PC-9 (cell line): Measurements from ENCODE around the gene CHRNA9. TPM values are rescaled to one million over a fixed set of nuclear protein-coding genes. Genes with fewer than 3 reads are reported as not detected.

ENCODE experiments used
- BruUV-seq: library from RNA; stranded (reverse); fragments of 400-500 nt; replicated peaks from 2 replicates; lab custom pipeline; 2021; lab: Mats Ljungman, UMichigan
- CTCF ChIA-PET: fragments of 300-600 bp; sonication (Branson Sonifier 250); formaldehyde crosslinking; loops from one replicate; lab custom pipeline; 2022; ENCODE audit warnings: antibody characterized with exemption; lab: Charles Lee
- POLR2A ChIA-PET: fragments of 300-600 bp; sonication (Branson Sonifier 250); formaldehyde crosslinking; loops from one replicate; lab custom pipeline; 2022; ENCODE audit warnings: antibody characterized with exemption; ENCODE audit not compliant: unreplicated experiment; lab: Charles Lee
- DNase-seq, 2 experiments: peaks; one replicate each; pipeline versions ENCODE4 v3.0.0 to v3.0.0-alpha.2; 2015 to 2022; ENCODE audit warnings: mixed read lengths in 1 of 2
- H2AFZ ChIP-seq: fragments of 200-600 bp; sonication (generic); 2 replicates; pipeline ENCODE4 v1.8.1; 2017; ENCODE audit warnings: antibody characterized with exemption
- H3F3A ChIP-seq: fragments of 200-600 bp; sonication (generic); 2 replicates; pipeline ENCODE4 v1.8.1; 2017; ENCODE audit warnings: antibody characterized with exemption, mild to moderate bottlenecking, low read depth; ENCODE audit not compliant: insufficient read depth
- H3K27ac ChIP-seq: fragments of 200-600 bp; sonication (generic); 2 replicates; pipeline ENCODE4 v1.6.1; 2016; ENCODE audit warnings: mixed run types
- H3K27me3 ChIP-seq: fragments of 200-600 bp; sonication (generic); 2 replicates; pipeline ENCODE4 v1.6.1; 2016; ENCODE audit warnings: low read depth, mixed run types; ENCODE audit not compliant: insufficient read depth
- H3K36me3 ChIP-seq: fragments of 200-600 bp; sonication (generic); 2 replicates; pipeline ENCODE4 v1.6.1; 2016; ENCODE audit warnings: low read depth, mixed run types
- H3K4me1 ChIP-seq: fragments of 200-600 bp; sonication (generic); replicated peaks from 2 replicates; pipeline ENCODE4 v1.6.1; 2016; ENCODE audit warnings: mixed run types; ENCODE audit not compliant: insufficient read depth
- H3K4me2 ChIP-seq: fragments of 200-600 bp; sonication (generic); 2 replicates; pipeline ENCODE4 v1.6.1; 2017; ENCODE audit warnings: mixed run types
- H3K4me3 ChIP-seq: fragments of 200-600 bp; sonication (generic); 2 replicates; pipeline ENCODE4 v1.6.1; 2016; ENCODE audit warnings: mixed run types
- H3K79me2 ChIP-seq: fragments of 200-600 bp; sonication (generic); 2 replicates; pipeline ENCODE4 v1.6.1; 2017; ENCODE audit warnings: low read depth, mixed run types
- H3K9me2 ChIP-seq: fragments of 200-600 bp; sonication (generic); 2 replicates; pipeline ENCODE4 v1.8.1; 2017; ENCODE audit warnings: mild to moderate bottlenecking; ENCODE audit not compliant: insufficient read depth
- H3K9me3 ChIP-seq: fragments of 200-600 bp; sonication (generic); 2 replicates; pipeline ENCODE4 v1.8.1; 2016; ENCODE audit warnings: low read depth; ENCODE audit not compliant: insufficient read depth
- H4K20me1 ChIP-seq: fragments of 200-600 bp; sonication (generic); 2 replicates; pipeline ENCODE4 v1.8.1; 2017; ENCODE audit not compliant: insufficient read depth
- EZH2 ChIP-seq: fragments of 200-600 bp; sonication (generic); IDR thresholded peaks from 2 replicates; pipeline ENCODE4 v1.8.0; 2017; ENCODE audit warnings: antibody characterized with exemption, low read depth
- intact Hi-C: fragments of 100-400 bp; cut with micrococcal nuclease; formaldehyde crosslinking; loops from one replicate; pipeline ENCODE4 v1.10.0; 2022; ENCODE audit not compliant: unreplicated experiment
- total RNA-seq: library from RNA; stranded (reverse); gene quantifications from 2 replicates; pipeline ENCODE4 v1.2.3, GENCODE V29; 2021
- TF ChIP-seq, protein P1 (sequence below): fragments of 200-600 bp; sonication (generic); conservative IDR thresholded peaks from 2 replicates; pipeline ENCODE4 v1.6.1; 2017; ENCODE audit warnings: mixed run types, antibody characterized with exemption, mild to moderate bottlenecking, moderate library complexity

The CHRNA9 gene
- total RNA-seq, 1 experiment from 2014 or later = not detected

DNA sequence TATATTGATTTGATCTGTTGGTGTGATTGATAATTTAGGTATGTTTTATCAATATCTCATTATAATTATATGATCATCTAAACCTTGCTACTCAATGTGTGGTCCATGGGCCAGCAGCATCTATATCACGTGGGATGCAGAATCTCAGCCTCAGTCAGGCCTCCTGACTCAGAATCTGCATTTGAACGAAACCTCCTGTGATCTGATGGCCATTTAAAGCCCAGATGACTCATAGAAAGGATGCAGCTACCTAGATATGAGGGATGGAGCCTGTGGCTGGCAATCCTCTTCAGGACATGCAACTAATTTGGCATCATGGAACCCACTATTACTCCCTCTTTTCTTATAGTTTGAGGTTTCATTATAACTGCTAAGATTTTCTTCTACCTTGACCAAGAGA is 11.3 kb upstream of the CHRNA9 start:
- ChIA-PET POLR2A (no interaction called here), CTCF (no interaction called here)
- H3K9me3 ChIP-seq = no peaks in the 10 kb centered on the region
- peaks cover 52% of the 10 kb centered on the region for H3K4me1 ChIP-seq
- H3K79me2 ChIP-seq = no peaks in the 10 kb centered on the region
- DNase-seq = no peak
- no peaks in the 10 kb centered on the region for H3K36me3 ChIP-seq
- H3K9me2 ChIP-seq = no peaks in the 10 kb centered on the region
- H2AFZ ChIP-seq = no peak overlapping the region
- TF ChIP-seq EZH2 = no peak
- intact Hi-C loops = no loop called here
- no peaks in the 10 kb centered on the region for H4K20me1 ChIP-seq
- no peak overlapping the region for H3K4me2 ChIP-seq
- H3K27me3 ChIP-seq = no peaks in the 10 kb centered on the region
- BruUV-seq = no TSS peak
- no peak overlapping the region for H3K27ac ChIP-seq
- H3K4me3 ChIP-seq = no peak overlapping the region
- peaks cover 22% of the 10 kb centered on the region; the same call in 1 of the 2 replicates for H3F3A ChIP-seq

DNA sequence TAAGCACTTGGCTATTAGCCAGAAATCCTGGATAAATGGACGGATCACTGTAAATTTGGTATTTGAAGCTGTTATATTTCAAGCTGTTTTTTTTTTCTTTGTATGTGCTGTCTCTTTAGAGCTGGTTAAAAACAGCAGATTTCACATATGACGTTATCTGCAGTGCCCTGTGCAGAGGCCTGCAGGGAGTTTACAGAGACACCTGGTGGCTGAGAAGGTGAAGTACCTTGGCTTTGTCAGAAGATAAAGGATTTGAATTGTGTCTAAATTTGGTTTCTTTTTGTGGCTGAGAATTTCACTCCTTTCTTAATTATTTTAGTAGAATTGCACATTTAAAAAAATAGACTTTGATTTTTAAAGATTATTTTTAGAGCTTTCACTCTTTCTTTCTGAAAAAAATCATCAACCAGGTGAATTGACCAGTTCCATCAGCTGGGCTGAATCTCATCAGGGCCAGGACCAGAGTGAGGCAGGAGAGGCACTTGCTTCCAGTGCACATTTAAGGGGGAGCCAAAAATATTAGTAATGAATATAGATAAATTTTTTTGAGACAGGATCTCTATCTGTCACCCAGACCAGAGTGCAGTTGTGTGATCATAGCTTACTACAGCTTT is 9.6 kb upstream of the CHRNA9 start:
- Histone ChIP-seq H3F3A (peaks cover 24% of the 10 kb centered on the region; the same call in 1 of the 2 replicates), H3K9me3 (no peaks in the 10 kb centered on the region), H3K4me2 (no peak overlapping the region), H3K9me2 (no peaks in the 10 kb centered on the region), H3K79me2 (no peaks in the 10 kb centered on the region), H3K27ac (no peak overlapping the region), H3K27me3 (no peaks in the 10 kb centered on the region), H4K20me1 (no peaks in the 10 kb centered on the region), H3K4me1 (peaks cover 45% of the 10 kb centered on the region), H3K4me3 (no peak overlapping the region), H3K36me3 (no peaks in the 10 kb centered on the region), H2AFZ (no peak overlapping the region)
- ChIA-PET POLR2A (interaction anchor here (0.5 kb wide), 1 partner anchor 400 kb away, joined by 3 read pairs; no protein-coding TSS in a partner anchor), CTCF (interaction anchor here (0.6 to 1.3 kb wide), 5 partner anchors 9 to 305 kb away, joined by 3 to 6 read pairs (median 3); partner anchors contain the start of gene N4BP2)
- DNase-seq = peak in 1 of 2 experiments; percentile 56
- no TSS peak for BruUV-seq
- intact Hi-C loops = no loop called here
- TF ChIP-seq, protein P1, sequence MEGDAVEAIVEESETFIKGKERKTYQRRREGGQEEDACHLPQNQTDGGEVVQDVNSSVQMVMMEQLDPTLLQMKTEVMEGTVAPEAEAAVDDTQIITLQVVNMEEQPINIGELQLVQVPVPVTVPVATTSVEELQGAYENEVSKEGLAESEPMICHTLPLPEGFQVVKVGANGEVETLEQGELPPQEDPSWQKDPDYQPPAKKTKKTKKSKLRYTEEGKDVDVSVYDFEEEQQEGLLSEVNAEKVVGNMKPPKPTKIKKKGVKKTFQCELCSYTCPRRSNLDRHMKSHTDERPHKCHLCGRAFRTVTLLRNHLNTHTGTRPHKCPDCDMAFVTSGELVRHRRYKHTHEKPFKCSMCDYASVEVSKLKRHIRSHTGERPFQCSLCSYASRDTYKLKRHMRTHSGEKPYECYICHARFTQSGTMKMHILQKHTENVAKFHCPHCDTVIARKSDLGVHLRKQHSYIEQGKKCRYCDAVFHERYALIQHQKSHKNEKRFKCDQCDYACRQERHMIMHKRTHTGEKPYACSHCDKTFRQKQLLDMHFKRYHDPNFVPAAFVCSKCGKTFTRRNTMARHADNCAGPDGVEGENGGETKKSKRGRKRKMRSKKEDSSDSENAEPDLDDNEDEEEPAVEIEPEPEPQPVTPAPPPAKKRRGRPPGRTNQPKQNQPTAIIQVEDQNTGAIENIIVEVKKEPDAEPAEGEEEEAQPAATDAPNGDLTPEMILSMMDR = peak; percentile 87
- TF ChIP-seq EZH2 = no peak

DNA sequence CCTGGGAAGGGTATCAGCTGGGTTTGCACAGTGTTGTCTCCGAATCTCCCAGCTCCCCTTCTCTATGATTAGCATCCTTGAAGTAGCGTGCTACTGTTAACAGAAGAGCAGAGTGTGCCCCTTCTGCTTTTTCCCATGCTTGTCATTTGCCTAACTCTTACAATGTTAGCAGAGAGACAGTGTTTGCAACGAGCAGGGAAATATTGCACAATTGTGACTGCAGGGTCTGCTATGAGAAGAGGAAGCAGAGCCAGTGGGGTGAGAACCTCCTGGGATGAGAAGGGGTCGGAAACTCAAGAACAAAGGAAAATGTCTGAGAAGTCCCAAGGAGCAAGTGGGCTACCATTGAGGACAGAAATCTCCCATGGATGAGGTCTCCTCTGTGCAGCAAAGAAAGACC is 7.8 kb upstream of the CHRNA9 start:
- POLR2A ChIA-PET = no interaction called here
- no peaks in the 10 kb centered on the region for H3K27me3 ChIP-seq

More for the DNA sequence above, 7.8 kb upstream of the CHRNA9 start:
- Histone ChIP-seq H3K9me3 (no peaks in the 10 kb centered on the region), H4K20me1 (no peaks in the 10 kb centered on the region), H3K27ac (peak overlapping the region; percentile 71), H2AFZ (no peak overlapping the region), H3F3A (peaks cover 13% of the 10 kb centered on the region; the same call in 1 of the 2 replicates), H3K79me2 (no peaks in the 10 kb centered on the region), H3K4me3 (no peak overlapping the region), H3K4me1 (peaks cover 32% of the 10 kb centered on the region), H3K9me2 (no peaks in the 10 kb centered on the region), H3K36me3 (no peaks in the 10 kb centered on the region), H3K4me2 (peak overlapping the region; percentile 13; the same call in 1 of the 2 replicates)
- no TSS peak for BruUV-seq
- CTCF ChIA-PET = interaction anchor here (0.6 kb wide), 1 partner anchor 117 kb away, joined by 7 read pairs; no protein-coding TSS in a partner anchor
- intact Hi-C loops = no loop called here
- TF ChIP-seq EZH2 = no peak
- TF ChIP-seq, protein P1 = no peak
- DNase-seq = no peak
